ENCODE measurements around the gene URB1.

DNA sequence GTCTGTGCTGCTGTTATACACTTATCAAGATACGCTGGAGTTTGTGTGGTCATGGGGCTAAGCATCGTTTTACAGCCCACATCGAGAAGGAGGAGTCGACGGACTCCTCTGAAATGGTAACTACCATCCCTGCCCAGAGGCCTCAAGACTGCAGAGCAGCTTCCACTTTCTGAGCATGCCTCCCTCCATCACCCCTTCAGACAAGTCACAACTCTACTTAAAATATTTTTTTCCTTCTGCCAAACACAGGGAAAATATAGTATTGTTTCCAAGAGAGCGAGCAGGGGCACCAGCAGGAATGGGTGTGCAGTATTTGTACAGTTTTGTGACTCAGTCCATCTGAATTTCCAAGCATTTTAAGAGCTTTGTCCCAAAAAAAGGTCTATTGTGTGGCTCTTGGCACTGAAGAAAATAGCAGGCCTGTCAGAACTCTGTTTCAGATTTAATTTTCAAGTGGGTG, 33.8 kb upstream of the URB1 start:
- TF ChIP-seq, protein P1, sequence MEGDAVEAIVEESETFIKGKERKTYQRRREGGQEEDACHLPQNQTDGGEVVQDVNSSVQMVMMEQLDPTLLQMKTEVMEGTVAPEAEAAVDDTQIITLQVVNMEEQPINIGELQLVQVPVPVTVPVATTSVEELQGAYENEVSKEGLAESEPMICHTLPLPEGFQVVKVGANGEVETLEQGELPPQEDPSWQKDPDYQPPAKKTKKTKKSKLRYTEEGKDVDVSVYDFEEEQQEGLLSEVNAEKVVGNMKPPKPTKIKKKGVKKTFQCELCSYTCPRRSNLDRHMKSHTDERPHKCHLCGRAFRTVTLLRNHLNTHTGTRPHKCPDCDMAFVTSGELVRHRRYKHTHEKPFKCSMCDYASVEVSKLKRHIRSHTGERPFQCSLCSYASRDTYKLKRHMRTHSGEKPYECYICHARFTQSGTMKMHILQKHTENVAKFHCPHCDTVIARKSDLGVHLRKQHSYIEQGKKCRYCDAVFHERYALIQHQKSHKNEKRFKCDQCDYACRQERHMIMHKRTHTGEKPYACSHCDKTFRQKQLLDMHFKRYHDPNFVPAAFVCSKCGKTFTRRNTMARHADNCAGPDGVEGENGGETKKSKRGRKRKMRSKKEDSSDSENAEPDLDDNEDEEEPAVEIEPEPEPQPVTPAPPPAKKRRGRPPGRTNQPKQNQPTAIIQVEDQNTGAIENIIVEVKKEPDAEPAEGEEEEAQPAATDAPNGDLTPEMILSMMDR (IDR thresholded peaks at IDR 0.05) = no peak
- TF ChIP-seq FOXM1 (IDR thresholded peaks at IDR 0.05; ENCODE audit: low read depth) (no peak), TEAD4 (IDR thresholded peaks at IDR 0.05; ENCODE audit: borderline replicate concordance, insufficient read depth) (peak; percentile 48; the same call in 1 of the 2 replicates), SMC3 (IDR thresholded peaks at IDR 0.05; ENCODE audit: low read depth, low read length) (no peak), SIN3A (IDR thresholded peaks at IDR 0.05; ENCODE audit: borderline replicate concordance, low read depth, low read length) (no peak), GABPA (IDR thresholded peaks at IDR 0.05; ENCODE audit: low read depth) (no peak)
- TF ChIP-seq, protein P2, sequence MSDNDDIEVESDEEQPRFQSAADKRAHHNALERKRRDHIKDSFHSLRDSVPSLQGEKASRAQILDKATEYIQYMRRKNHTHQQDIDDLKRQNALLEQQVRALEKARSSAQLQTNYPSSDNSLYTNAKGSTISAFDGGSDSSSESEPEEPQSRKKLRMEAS (IDR thresholded peaks at IDR 0.05; ENCODE audit: low read depth) = peak; percentile 72
- TF ChIP-seq, protein P3, sequence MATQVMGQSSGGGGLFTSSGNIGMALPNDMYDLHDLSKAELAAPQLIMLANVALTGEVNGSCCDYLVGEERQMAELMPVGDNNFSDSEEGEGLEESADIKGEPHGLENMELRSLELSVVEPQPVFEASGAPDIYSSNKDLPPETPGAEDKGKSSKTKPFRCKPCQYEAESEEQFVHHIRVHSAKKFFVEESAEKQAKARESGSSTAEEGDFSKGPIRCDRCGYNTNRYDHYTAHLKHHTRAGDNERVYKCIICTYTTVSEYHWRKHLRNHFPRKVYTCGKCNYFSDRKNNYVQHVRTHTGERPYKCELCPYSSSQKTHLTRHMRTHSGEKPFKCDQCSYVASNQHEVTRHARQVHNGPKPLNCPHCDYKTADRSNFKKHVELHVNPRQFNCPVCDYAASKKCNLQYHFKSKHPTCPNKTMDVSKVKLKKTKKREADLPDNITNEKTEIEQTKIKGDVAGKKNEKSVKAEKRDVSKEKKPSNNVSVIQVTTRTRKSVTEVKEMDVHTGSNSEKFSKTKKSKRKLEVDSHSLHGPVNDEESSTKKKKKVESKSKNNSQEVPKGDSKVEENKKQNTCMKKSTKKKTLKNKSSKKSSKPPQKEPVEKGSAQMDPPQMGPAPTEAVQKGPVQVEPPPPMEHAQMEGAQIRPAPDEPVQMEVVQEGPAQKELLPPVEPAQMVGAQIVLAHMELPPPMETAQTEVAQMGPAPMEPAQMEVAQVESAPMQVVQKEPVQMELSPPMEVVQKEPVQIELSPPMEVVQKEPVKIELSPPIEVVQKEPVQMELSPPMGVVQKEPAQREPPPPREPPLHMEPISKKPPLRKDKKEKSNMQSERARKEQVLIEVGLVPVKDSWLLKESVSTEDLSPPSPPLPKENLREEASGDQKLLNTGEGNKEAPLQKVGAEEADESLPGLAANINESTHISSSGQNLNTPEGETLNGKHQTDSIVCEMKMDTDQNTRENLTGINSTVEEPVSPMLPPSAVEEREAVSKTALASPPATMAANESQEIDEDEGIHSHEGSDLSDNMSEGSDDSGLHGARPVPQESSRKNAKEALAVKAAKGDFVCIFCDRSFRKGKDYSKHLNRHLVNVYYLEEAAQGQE (IDR thresholded peaks at IDR 0.05; ENCODE audit: low read depth, low read length) = 0 out of 2 replicates have a peak, but pooled peaks have one; percentile 5
